ENCODE data around the gene ZNF385C.
"Not testable (repeated sequence)": the region's sequence is repeated elsewhere in the genome, so short reads cannot be mapped to it uniquely, and the experiment has no call there.

Gene ZNF385C

DNA sequence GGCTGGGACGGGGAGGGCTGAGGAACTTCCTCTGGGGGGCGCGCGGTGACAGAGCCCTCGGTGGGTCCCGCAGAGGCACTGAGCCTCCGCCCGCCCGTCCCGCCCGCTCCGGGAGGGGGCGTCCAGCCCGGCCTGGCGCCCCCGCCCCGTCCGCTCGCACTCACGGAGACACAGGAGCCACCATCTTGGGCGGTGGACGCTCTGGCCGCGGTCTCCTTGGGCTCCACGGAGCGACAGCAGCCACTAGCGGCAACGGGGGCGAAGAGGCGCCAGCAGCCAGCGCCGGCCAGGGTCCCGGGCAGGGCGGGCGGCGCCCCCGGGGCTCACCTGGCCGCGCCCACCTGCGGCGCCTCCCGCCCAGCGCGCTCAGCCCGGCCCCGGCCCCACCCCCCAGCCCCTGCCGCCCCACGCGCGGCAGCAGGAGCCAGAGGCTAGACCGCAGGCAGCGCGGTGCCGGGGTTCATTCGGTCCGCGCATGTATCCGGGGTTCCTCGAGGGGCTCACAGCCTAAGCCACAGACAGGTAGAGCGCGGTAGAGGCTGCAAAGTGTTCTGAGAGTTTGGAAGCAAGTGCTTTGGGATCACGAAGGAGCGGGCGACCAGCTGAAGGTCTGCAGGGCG, 47.8 kb downstream of the ZNF385C start, which contains the start of gene C17orf113:
C17orf113 (minus strand) TSS at position 209 of the 620 bp plus-strand sequence. CDS start 7,225 bp downstream, outside the sequence.
- DNase-seq (ENCODE audit: low spot score): peak; percentile 89

- DNase-seq (ENCODE audit: low spot score): no peak
Observed at GRCh38 chr17:42049834-42050392, 48.4 kb downstream of the ZNF385C start.

DNA sequence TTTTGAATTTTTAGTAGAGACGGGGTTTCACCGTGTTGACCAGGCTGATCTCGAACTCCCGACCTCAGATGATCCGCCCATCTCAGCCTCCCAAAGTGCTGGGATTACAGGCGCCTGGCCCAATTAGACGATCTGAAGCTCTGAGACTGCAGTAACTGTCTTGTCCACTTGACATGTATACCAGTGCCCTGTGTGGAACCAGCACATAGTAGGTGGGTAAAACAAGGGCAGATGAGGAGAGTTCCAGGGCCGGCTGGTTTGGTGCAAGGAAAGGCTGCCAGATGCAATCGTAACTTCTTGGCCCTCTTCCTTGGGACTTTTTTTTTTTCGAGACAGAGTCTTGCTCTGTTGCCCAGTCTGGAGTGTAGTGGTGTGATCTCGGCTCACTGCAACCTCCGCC, 50.9 kb downstream of the ZNF385C start:
- DNase-seq (ENCODE audit: low spot score): no peak

DNA sequence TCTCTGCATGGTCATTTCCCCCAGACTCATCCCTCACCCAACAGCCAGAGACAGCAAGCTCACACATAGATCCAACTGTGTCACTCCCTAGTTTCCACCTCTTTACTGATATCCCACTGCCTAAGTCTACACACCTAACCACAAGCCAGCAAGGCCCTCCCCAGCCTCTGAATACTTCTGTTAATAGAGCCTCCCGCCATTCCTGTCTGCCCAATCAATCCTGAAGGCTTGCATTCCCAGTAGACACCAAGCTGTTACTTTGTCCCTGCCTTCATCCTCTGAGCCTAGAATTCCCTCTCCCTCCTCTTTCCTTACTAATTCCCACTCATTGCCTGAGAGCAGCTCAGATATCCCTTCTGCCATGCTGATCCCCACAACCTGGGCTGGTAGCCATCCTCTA, 52.6 kb downstream of the ZNF385C start:
- DNase-seq (ENCODE audit: low spot score): no peak

DNA sequence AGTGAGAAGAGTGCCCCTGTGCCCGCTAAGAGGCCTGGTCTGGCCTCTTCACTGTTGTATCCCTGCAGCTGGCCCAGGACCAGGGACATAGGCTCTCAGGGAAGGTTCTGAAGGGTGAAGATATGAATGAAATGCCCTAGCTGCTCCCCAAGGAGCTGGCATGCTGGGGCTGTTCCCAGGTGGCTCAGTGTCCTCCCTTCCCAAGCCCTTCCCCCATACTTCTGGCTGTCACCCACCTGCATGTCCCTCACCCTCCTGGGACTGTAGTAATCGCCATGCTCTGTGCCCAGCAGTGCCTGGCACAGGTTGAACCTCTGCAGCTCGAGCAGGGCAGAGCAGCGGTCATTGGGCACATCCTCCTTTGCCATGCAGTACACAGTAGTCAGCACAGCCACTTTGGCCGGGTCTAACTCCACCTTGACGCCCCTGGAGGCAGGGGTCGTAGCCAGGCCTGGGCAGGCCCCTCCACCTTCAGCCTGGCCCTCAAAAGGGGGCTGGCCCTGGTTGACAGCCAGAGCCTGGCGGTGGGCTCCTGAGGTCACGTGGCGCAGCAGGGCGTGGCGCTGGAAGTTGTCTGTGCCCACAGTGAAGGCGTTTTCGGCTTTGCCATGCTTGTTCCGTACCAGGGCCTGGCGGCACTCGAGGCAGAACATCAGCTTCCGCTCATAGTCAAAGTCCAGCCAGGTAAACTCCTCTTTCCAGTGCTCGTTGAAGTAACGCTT, 55.5 kb downstream of the ZNF385C start:
- DNase-seq (ENCODE audit: low spot score): no peak

GRCh38 chr17:42041619-42042018, 56.7 kb downstream of the ZNF385C start:
- DNase-seq (ENCODE audit: low spot score): no peak

DNA sequence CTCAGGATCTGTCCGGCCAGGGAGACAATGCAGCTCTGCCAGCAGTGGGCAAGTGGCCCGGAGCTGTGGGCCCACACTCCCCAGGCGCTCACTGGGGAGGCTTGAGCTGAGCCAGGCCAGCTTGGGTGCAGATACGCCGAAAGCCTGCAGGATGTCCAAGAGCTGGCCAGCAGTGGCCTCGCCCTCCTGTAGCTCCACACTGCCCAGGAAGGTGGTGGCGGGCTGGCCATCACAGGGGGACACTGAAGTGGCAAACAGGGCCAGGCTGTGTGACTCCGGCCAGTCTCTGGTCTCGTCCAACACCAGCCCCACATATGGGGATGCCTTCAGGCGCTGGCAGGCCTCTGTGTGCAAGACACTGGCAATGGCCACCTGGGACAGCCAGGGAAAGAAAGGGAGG, 57.5 kb downstream of the ZNF385C start:
- DNase-seq (ENCODE audit: low spot score): no peak

DNA sequence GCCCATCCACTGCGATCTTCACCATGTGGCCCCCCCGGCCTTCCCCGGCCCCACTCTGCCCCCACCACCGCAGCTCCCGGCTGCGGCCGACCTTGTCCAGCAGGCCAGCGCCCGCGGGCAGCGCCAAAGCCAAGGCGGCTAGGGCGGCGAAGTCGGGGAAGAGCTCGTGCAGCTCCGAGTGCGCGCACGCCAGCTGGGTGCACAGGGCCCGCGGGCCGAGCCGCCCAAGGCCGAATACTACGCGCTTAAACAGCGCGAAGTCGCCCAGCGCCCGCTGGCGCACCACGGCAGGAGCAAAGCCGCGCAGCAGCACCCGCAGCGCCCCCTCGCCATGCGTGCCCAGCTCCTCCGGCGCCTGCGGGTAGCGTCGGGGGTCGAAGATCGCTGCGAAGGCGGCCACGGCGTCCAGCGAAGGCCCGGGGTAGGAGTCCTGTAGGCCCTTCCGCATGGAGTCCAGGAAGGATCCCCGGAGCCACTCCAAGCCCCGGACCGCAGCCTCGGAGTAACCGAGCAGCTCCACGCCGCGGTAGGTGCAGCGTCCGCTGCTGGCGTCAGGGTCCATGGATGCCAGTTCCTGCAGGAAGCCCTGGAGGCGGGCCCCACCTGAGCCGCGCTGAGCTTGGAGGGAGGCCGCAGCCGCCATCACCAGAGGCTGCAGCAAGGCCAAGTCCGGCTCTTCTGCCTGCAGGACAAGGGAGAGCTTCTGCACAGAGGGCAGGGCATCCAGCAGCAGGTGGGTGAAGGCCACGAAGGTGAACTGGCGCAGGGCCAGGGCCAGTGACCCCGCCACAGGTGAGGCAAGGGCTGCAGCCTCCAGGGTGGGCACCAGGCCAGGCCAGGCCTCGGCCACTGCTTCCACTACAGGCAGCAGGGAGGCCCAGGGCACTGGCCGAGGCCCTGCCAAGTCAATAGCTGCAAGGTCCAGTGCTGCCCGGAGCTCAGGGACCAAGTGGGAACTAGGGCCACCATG, 58.2 kb downstream of the ZNF385C start:
- no peak for DNase-seq (ENCODE audit: low spot score)

DNA sequence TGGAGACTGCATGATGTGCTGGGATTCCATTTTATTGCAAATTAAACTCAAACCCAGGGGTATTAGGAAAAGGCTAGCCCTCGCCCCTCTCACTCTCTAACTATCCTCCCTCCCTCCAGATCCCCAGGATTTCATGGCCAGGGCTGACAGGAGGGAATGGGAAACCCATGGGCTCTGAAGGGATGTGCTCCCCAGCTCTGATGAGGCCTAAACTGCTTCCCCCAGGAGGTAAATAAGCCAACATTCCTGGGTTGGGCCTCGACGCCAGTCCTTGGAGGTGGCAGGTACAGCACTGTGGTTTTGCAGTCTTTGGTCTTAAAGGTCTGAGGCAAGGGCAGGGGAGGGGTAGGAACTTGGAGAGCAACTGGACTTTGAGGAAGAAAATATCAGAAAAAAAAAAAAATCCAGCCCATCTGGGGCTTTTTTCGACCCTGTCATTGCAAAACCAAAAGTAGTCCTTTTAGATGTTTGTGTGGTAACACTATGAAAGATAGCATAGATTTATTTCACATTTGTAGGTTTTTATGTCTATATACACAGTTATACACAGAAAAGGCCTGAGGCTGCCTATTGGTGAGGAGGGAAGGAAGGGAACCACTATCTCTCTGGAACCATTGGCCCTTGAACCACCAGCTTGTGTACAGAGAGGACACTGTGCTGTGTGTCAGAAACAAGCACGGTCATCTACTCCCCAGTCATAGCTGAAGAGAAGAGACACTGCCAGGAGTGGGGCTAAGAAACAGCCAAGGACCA, 59.9 kb downstream of the ZNF385C start:
- no peak for DNase-seq (ENCODE audit: low spot score)

DNA sequence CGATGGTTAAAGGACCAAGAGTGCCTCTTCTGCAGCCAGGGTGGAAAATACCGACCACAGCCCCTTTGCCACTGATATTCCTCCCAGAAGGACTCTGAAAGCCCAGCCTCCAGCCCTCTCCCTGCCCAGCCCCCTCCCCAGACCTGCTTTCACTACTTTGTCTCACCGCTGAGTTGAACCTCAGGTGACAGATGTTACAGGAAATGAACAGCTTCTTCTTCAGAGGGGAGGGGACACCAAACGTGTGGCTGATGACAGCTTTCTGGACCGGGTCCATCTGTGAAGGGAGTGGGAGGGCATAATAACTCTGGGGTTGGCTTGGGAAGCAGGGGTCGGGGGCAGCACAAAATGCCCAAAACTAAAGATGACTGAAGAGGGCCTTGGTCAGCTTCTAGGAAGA, 64.2 kb downstream of the ZNF385C start:
- no peak for DNase-seq (ENCODE audit: low spot score)

- DNase-seq (ENCODE audit: low spot score): no peak
Observed at GRCh38 chr17:42031584-42031983, 66.7 kb downstream of the ZNF385C start.

DNA sequence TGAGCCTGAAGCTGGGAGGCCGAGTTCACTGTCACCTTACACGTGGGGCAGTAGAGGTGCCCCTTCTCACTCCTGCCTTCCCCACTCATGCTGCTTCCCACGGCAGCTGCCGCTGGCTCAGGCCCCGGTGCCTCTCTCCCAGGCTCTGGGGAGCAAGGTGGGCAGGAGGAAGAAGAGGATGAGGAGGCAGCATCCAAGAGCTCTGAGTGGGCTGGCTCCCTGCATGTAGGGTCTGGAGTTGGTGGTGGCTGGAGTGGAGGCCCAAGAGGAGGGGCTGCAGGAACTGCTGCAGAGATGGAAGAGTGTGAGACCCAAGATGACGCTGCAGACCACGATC, 69.5 kb downstream of the ZNF385C start:
- DNase-seq (ENCODE audit: low spot score): no peak

GRCh38 chr17:42027961-42028790, 70.1 kb downstream of the ZNF385C start:
- DNase-seq (ENCODE audit: low spot score): peak; percentile 80

DNA sequence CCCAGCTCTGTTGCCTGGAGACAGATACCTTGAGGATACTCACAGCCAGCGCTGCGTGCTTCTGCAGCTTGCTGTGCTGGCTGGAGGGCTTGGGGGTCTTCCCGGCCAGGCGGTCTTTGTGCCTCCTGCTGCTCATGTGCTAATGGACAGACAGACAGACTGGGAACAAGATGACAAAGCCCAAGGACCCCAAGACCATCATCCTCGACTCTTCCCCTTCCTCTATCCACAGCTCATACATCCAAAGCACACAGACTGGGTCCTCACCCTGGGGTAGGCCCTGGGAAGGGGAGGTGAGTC, 70.7 kb downstream of the ZNF385C start:
- no peak for DNase-seq (ENCODE audit: low spot score)

DNA sequence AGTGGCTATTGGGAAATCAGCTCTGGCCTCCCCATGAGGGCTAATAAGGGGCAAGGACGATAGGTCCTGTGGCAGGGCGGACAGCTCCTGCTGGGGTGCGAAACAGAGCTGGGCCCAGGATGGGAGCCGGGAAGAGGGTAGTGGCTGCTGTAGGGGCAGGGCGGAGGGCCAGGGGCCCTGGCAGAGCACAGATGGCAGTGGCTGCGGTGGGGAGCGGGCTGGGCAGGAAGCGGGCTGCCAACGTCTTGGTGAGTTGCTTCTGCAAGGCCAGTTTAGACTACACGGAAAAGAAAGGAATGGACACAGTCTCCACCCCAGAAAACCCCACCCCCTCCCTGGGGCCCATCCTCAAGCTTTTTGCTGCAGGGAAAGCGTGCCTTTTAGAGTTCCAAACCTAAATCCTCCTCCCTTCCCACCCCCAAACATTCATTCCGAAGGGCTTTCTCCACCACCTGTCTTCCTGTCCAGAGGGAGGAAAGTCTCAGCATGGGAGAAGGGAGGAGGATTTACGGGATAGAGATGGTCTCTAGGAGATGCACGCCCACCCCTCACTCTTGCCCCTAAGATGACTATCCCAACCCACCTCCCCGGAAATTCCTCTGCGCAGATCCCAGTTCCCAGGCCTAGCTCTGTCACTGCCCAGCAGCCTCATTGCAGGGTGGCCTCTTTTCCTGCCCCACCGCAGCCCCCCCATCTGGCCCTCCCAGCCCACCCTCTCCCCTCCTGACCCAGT, 71.2 kb downstream of the ZNF385C start:
- peak; percentile 70 for DNase-seq (ENCODE audit: low spot score)

GRCh38 chr17:42025936-42026335, 72.3 kb downstream of the ZNF385C start:
- no peak for DNase-seq (ENCODE audit: low spot score)

DNA sequence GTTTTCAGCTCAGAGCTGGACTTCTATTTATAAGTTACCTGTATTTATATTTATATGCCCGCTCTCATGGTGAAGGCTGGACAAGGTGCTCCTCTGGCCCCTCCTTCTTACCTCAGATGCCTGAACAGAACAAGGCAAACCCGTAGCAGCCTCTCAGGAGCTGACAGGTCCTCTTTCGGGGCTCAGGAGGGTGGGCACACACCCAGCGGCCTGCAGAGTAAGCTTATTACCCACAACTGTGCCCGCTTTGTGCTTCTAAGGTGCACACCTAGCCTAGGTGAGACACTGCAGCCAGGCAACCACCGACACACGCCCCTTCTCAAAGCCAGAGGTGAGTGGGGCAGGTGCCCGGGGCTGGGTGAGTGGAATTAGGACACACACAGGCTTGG, 73.1 kb downstream of the ZNF385C start:
- no peak for DNase-seq (ENCODE audit: low spot score)

DNA sequence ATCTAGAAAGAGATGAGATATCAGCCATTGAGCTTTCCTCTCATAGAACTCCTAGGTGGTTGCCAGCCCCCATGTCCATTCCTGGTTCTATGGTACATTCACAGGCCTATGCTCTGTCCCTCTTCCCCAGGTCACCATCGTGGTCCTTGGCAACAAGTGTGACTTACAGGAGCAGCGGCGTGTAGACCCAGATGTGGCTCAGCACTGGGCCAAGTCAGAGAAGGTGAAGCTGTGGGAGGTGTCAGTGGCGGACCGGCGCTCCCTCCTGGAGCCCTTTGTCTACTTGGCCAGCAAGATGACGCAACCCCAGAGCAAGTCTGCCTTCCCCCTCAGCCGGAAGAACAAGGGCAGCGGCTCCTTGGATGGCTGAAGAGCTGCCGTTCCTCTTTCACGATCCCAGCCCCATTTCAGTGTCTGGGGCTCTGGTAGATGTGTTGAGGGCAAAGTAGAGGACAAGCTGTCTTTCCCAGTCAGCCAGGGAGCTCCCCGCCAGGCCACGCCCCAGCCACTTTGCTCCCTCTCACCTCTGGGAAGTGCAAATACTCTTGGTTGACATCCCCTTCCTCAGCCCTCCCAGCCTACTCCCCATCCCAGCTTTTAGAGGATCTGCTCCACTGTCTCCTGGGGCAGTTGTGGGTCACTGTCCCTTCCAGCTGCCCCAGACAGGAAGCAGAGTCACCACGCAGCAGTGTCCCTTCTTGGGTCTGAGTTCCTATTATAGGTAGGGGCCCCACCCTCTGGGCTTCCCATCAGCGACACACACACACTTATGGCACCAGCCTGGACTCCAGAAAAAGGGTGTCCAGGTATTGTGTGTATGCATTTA, 74.5 kb downstream of the ZNF385C start:
- DNase-seq (ENCODE audit: low spot score): no peak

DNA sequence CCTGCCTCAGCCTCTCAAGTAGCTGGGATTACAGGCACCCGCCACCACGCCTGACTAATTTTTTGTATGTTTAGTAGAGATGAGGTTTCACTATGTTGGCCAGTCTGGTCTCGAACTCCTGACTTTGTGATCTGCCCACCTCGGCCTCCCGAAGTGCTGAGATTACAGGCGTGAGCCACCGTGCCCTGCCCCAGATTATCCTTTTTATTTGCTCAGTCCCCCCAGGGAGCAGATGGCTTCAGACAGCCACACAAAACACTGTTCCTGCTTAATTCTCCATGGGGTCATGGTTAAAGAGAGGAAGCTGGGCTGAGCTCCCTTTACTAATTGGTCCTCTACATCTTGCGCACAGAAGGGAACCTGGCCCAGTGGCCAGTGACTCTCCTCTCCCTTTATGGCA, 77.4 kb downstream of the ZNF385C start:
- DNase-seq (ENCODE audit: low spot score): not testable (repeated sequence)

Data from ecto neural progenitor cell (in vitro differentiated cells).